ENCODE results near the gene SNRNP200.

SNRNP200 gene

GRCh38 chr2:96251721-96252292, 53.5 kb downstream of the SNRNP200 start:
- no peak for DNase-seq (ENCODE audit: low read depth in 2 of 2)

DNA sequence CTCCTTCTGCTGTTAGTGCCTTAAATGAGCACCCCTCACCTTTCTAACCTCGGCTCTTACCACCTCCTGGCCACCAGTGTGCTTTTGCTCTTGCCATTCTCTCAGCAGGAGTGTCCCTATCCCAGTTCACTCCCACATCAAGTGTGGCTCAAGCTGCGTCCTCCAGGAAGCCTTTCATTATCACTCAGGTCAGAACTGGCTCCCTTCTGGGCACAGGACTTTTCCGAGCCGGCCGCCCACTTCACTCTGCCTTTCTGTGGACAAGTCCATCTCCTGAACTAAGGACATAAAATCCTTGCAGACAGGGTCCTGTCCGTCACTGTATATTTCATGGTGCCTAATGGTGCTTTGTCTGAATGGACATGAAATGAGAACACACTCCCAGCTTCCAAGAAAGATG, 55.2 kb downstream of the SNRNP200 start:
- DNase-seq (ENCODE audit: low read depth in 2 of 2): no peak

- no peak for DNase-seq (ENCODE audit: low read depth in 2 of 2)
These were observed 55.7 kb downstream of the SNRNP200 start for GRCh38 chr2:96249654-96250053.

DNA sequence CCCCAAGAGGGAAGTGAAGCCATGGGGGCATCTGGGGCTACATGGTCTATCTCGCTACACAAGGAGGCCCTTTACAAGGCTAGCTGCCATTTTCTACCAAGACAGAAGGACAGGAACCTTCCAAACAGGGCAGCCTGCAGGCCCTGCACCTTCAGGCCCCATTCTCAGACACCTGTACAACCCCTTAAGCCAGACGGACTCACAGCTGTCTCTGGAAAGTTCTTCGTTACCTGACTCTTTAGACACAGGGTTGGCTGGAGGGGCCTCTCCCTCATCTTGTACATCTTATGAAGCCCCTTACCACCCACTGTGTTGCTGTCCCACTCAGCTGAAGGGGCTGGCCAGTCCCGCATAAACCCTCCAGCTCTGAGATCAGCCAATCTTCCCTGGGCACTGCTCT, 56.7 kb downstream of the SNRNP200 start:
- no peak for DNase-seq (ENCODE audit: low read depth in 2 of 2)

GRCh38 chr2:96247896-96248295, 57.5 kb downstream of the SNRNP200 start:
- DNase-seq (ENCODE audit: low read depth in 2 of 2): no peak

- DNase-seq (ENCODE audit: low read depth in 2 of 2): no peak
These were observed 58.3 kb downstream of the SNRNP200 start for GRCh38 chr2:96247009-96247408.

- no peak for DNase-seq (ENCODE audit: low read depth in 2 of 2)
These were observed 59.5 kb downstream of the SNRNP200 start for GRCh38 chr2:96245609-96246390.

DNA sequence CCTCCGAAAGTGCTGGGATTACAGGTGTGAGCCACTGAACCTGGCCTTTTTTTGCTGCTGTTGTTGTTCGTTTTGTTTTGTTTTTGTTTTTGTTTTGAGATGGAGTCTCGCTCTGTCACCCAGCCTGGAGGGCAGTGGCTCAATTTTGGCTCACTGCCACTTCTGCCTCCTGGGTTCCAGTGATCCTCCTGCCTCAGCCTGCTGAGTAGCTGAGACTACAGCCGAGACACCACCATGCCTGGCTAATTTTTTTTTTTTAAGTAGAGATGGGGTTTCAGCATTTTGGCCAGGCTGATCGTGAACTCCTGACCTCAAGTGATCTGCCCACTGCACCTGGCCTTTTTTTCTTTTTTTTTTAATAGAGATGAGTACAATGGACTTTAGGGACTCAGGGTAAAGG, 61.5 kb downstream of the SNRNP200 start:
- no peak for DNase-seq (ENCODE audit: low read depth in 2 of 2)

GRCh38 chr2:96241900-96242611, 63.3 kb downstream of the SNRNP200 start:
- DNase-seq (ENCODE audit: low read depth in 2 of 2): peak; percentile 43 to 57

DNA sequence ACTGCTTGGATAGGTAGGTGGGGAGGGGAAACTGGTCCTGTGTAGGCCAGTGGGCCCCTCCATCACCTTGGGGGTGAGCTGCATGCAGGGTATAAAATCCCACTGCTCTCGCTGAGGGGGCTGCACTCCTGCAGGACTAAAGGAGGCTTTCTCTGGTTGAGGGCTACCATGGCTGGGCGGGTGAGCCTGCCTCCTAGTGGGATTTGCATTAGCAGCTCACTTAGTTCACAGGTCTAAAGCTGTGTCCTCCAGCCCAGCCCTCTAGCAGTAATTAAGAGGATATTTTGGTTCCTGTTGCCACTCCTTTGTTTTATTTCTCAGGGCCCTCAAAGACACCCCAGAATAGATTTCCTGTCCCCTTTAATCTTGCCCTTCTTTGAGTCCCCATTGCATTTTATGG, 64.1 kb downstream of the SNRNP200 start:
- DNase-seq (ENCODE audit: low read depth in 2 of 2): no peak

- no peak for DNase-seq (ENCODE audit: low read depth in 2 of 2)
These were observed 64.9 kb downstream of the SNRNP200 start for GRCh38 chr2:96240341-96241038.

DNA sequence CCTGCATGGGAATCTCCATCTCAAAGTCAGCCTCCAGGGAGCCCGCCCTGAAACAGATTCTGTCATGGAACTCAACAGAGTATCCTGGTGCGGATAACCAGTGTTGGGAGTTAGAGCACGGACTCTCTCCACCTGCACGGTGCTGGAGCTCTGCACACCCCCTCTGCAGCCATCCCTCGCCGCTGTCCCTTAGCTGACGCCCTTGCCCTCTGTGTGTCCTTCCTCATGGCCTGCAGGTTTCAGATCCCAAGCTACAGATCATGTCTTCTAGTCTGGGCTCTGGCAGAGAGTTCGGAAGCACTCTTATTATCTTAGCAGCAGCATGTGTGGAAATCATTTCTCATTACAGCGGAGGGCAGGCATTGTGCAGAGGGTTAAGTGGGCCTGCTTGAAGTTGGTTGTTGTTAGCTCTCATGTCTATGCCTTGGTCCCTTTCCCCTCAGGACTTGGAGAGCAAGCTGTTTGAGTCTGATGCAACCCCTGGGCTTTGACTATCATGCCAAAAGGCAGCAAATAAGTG, 65.5 kb downstream of the SNRNP200 start:
- no peak for DNase-seq (ENCODE audit: low read depth in 2 of 2)

- no peak for DNase-seq (ENCODE audit: low read depth in 2 of 2)
These were observed 66.3 kb downstream of the SNRNP200 start for GRCh38 chr2:96239091-96239490.

DNA sequence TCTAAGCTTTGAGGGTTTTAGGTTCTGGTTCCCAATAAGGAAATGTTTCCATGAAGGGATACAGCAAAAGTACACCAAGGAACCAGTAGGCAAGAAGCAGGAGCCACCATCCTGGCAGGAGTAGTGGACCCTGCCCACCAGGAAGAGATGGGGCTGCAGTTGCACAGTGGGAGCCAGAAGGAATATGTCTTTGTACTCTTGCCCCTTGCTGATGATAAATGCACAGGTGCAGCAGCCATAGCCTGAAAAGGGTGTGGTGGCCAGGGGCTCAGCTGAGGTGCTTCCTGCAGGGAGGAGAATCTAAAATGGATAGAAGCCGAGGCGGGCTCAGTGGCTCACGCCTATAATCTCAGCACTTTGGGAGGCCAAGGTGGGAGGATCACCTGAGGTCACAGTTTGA, 67.1 kb downstream of the SNRNP200 start:
- no peak for DNase-seq (ENCODE audit: low read depth in 2 of 2)

DNA sequence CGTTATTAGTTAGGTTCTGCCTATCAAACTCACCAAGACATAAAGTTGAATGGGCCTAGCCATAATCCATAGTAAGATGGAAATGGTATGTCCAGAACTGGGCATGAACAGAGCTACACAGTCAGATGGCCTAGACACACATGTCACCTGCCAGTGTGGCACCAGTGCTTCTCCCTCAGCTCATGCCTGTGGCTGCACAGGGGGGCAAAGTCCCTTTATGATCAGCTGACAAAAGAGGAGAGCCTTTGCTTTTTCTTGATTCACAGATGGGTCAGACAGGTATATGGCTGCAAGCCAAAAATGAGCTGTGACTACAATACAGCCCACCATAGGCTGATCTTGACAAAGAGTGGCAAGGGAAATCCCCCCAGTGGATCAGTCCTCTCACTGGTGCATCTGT, 68.5 kb downstream of the SNRNP200 start:
- no peak for DNase-seq (ENCODE audit: low read depth in 2 of 2)

DNA sequence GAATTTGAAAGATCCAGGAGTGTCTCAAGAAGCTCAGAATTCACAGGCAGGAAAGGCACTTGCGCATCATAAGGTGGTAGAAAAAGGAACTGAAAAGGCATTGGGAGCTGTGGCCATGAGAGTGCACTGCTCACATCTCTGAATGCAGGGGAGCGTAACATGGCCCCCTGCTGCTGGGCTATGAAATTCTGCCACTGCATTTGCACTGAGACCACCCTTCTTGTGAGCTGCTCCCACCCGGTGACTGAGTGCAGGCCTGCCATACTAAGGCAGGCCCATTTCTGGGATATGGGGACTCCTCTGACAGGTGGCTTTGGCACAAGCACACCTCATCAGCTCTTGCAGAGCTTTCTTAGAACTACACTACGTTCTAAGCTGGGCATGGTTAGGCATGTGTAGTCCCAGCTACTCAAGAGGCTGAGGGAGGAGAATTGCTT, 71.4 kb downstream of the SNRNP200 start:
- DNase-seq (ENCODE audit: low read depth in 2 of 2): no peak

DNA sequence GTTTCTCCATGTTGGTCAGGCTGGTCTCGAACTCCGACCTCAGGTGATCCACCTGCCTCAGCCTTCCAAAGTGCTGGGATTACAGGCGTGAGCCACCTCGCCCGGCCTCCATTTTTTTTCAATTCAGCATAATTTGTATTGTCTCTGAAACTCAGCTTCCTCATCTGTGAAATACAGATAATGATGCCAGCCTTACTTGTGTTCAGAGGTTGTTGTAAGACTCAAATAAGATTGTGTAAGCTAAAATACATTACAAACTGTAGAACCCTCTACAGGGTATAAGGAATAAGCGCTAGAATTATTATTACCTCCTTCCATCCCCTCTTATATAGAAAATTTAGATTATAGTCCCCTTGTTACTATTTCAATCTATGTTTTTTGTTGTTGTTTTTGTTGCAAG, 71.9 kb downstream of the SNRNP200 start:
- no peak for DNase-seq (ENCODE audit: low read depth in 2 of 2)

DNA sequence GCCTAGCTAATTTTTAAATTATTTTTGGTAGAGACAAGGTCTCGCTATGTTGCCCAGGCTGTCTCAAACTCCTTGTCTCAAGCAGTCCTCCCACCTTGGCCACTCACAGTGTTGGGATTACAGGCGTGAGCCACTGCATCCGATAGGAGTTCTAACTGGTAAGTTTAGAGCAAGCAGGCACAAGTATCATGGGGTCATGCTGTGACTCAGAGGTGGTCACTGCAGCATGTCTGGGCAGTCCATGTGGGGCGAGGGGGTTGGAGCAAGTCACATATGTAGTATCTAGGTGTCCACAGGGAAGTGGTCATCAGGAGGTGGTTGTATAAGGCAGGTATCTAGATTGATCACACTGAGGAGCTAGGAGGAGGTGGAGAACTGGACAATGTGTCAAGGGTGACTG, 74.0 kb downstream of the SNRNP200 start:
- no peak for DNase-seq (ENCODE audit: low read depth in 2 of 2)

- DNase-seq (ENCODE audit: low read depth in 2 of 2): no peak
These were observed 80.3 kb downstream of the SNRNP200 start for GRCh38 chr2:96225016-96225533.

Data from stimulated activated CD4-positive, alpha-beta T cell treated with anti-CD3 and anti-CD28 coated beads, Interleukin-4, amount 100 ng/mL, for 48 hours (primary cell).